Measurements from ENCODE around the gene CSNK1D.

CSNK1D gene

DNA sequence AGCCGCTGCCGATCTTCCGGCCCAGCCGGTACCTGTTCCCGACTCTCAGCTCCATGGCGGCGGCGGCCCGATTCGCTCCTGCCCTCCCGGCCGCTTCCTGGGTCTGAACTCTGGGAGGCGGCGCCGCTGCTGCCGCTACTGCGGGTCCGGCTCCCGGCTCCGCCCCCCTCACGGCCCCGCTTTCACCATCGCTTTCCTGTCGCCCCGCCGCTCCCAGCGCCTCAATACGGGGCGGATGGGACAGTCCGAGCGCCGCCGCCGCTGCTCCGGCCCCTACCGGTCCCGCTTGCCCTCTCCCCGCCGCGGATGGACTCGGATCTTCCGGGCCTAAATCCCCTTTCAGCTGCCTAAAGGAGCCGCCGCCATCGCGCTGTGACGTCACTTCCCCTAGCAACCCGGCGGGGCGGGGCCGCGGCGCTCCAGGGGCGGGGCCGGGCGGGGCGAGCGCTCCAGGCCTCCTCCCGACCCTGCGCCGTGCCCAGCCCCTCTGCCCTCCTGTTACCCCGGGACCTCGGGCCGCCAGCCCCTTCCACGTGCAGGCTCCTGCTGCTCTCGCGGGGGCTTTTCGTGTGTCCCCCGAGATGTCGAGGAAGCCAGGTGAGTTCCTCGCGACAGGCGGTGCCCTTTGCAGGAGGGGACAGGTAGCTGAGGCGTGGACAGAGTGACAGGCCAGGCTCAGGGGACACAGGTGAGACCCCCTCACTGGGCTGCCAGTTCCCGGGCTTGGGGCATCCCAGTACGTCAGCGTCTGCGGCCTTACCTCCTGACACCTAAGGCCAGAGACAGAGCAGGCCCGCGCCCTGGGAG lies at the start of gene CSNK1D:
TSS of gene CSNK1D (minus strand) at position 374 of the 807 bp plus-strand sequence. CDS start at position 55, 319 bp downstream.
- peak; percentile 90 for DNase-seq

DNA sequence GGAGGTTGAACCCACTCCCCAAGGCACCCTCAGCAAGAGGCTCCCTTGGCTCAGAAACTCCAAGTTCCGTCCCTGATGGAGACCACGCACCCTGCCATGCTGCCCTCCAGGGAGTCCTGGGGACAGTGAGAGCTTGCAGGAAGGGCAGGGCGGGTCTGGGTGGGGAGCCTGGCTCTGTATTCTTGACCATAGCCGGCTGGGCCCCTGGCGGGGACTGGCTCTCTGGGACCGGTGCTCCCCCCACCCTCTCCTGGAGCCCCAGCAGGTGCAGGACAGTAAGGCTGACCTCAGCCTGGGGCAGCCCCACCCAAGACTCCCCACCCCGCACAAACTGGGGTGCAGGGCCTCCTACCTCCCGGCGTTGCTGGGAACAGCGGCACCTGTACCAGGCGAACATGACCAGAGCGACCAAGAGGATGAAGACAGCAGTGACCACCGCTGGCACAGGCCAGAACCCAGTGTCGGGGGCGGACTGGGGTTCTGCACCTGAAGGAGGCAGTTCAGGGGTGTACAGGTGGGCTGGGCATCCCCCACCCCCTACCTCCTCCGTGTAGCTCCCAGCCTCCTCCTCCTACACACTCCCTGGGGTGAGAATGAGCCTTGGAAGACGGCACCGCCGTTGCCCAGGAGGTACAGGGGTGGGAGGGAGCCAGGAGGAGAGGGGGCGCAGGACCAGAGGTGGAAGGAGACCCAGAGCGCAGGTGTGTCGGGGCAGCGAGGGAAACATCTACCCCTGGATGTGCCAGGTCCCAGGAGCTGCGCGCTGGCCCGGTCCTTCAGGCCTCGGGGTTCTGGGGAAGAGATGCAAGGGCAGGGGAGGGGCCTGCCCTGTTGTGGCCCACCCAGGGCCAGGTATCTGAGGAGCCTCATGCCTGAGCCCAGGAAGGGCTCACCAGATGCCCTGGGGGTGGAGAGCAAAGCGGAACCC lies 49.3 kb upstream of the CSNK1D start:
- DNase-seq: no peak

DNA sequence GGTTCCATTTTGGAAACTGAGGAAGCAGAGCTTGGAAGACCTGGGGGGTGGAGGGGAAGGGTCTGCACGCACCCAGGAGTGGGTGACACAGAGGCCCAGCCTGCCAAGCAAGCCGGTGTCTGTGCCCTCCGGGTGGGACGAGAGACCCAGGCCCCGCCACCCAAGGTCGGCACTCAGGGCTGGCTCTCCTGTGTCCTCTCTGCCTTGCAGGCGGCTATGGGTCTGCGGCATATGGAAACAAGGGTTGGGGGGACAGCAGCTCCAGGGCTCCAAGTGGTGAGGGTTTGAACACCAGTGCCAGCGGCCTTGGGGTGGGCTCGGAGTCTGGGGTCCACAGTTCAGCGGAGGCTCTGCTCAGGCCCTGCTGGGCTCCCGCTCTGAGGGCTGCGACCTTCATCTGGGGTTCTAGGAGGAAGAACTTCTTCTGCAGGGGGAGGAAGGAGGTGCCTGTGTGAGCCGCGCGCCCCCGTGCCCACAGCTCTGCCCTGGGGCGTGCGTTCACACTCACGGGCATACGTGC lies 48.5 kb upstream of the CSNK1D start:
- no peak for DNase-seq

DNA sequence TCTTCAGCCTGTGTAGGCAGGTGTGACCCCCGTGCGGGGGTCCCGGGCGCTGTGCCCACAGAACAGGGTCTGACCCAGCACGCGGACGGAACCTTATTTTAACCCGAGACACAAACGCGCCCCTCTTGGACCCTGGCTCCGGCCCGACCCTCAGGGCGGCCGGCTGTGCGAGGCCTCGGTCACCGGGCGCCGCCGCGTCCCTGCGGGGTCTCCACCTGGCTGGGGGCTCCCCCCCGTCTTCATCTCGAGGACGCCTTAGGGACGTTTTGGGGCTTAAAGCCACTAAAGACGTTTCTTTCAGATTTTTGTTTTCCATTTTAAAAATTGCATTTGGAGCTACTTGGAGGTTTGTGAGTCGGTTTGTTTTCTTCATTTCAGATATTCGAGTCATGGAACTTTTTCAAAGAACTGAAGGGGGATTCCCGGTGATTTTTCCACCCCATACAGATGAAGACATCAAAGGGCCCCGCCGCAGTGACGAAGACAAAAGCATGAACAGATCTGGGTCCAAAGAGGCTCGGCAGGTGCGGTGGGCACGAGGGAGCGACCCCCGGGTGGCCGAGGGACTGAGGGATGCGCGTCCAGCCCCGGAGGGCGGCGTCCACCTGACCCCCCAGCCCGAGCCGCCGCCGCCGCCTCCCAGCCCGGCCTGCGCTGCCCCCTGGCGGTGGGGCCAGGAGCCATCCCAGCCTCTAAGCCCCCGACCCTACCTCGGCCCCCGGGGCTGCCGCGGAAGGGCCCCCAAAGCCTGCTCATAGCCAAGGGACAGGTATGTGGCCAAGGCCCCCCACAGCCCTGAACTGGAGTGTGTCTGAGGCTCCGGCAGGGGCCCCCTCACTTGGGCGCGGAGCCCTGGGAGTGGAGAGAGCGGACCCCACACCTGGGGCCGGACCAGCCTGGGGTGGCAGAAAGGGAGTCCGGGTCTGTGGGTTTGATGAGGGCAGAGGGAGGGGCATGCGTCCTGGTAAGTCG lies 47.7 kb upstream of the CSNK1D start:
- peak; percentile 79 for DNase-seq

DNA sequence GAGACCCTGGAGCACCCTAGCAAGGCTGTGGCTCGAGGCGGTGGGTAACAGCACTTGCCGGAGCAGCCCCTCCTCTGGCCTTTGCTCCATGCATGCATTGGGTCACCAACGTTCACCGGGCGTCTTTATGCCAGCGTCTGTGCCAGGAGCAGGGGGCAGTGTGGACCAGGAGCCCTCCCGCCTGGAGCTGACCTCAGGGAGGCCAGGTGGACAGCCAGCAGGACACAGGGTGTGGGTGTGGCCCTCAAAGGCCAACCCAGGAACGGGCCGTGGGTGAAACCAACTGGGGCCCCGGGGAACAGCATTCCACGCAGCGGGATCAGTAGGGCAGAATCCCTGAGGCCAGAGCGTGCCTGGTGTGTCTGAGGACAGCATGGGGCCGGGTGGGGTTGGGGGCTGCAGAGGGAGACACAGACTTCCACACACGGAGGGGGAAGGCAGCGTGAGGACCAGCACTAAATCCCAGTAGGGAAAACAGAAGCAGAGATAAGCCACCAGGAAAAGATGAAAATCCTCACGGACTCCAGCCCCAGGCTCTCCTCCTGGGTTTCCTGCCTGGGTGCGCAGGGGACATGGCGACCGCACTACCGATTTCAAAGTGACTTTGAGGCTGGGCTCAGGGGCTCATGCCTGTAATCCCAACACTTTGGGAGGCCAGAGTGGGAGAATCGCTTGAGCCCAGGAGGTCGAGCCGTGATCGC lies 46.8 kb upstream of the CSNK1D start:
- no peak for DNase-seq

DNA sequence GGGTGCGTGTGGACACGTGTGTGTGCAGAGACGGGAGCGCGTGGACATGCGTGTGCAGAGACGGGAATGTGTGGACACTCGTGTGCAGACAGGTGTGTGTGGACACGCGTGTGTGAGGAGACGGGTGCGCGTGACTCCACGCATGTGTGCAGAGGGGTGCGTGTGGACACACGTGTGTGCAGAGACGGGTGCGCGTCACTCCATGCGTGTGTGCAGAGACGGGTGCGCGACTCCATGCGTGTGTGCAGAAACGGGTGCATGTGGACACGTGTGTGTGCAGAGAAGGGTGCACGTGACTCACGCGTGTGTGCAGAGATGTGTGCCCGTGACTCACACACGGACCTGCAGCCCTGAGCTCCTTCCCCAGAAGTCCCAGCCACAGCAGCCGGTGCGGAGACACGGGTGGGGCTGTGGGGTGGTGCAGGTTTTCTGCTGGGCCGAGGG lies 46.1 kb upstream of the CSNK1D start:
- DNase-seq: no peak

DNA sequence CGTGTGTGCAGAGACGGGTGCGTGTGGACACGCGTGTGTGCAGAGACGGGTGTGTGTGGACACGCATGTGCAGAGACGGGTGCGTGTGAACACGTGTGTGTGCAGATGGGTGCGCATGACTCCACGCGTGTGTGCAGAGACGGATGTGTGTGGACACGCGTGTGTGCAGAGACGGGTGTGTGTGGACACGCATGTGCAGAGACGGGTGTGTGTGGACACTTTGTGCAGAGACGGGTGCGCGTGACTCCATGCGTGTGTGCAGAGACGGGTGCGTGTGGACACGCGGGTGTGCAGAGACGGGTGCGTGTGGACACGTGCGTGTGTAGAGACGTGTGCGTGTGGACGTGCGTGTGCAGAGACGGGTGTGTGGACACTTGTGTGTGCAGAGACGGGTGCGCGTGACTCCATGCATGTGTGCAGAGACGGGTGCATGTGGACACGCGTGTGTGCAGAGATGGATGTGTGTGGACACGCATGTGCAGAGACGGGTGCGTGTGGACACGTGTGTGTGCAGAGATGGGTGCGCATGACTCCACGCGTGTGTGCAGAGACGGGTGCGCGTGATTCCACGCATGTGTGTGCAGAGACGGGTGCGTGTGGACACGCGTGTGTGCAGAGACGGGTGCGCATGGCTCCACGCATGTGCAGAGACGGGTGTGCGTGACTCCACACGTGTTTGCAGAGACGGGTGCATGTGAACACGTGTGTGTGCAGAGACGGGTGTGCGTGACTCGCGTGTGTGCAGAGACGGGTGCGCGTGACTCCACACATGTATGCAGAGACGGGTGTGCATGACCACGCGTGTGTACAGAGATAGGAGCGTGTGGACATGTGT lies 45.5 kb upstream of the CSNK1D start:
- no peak for DNase-seq

DNA sequence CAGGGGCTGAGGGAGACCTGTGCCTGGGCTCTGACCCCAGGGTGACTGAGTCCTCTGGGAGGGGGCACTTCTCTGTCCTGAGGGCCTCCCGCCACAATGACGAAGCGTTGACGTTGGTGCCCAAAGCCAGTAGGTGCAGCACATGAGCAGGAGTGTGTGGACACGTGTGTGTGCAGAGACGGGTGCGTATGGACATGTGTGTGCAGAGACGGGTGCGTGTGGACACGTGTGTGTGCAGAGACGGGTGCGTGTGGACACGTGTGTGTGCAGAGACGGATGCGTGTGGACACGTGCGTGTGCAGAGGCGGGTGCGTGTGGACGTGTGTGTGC lies 44.6 kb upstream of the CSNK1D start:
- DNase-seq: no peak

DNA sequence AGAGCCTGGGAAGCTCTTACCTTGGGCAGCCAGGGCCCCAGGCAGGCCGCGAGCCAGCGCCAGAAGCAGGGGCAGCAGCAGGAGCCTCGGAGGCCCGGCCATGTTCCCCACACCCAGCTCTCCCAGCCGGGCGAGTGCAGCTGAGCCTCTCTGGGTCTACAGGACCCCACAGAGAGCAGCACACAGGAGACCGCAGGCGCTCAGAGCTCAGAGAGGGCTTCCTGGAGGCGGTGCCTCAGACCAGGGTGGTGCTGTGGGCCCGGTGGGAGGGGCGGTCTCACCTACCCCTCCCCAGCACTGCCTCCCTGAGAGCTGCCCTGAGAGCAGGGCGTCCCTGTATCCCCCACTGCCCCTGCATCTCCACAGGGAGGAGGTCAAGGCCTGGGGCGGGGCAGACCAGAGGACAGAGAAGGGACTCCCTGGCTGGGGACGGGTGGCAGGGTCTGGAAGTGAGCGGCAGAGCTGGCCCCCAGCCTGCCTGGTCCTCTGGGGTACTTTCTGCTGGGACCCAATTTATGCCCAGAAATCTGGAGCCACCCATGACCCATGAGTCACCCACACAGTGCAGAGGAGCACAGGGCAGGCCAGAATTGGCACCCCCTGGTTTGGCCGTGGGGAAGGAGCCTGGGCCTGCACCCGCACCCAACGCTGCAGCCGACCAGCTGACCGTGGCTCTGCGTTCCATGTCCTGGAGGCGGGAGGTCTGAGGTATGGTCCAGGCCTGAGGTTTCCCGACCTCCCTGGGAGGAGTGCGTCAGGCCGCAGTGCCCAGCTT lies 44.1 kb upstream of the CSNK1D start, which contains the start of gene CD7:
TSS of gene CD7 (minus strand) at position 215 of the 775 bp plus-strand sequence. CDS start at position 102, 113 bp downstream.
- peak; percentile 80 for DNase-seq

DNA sequence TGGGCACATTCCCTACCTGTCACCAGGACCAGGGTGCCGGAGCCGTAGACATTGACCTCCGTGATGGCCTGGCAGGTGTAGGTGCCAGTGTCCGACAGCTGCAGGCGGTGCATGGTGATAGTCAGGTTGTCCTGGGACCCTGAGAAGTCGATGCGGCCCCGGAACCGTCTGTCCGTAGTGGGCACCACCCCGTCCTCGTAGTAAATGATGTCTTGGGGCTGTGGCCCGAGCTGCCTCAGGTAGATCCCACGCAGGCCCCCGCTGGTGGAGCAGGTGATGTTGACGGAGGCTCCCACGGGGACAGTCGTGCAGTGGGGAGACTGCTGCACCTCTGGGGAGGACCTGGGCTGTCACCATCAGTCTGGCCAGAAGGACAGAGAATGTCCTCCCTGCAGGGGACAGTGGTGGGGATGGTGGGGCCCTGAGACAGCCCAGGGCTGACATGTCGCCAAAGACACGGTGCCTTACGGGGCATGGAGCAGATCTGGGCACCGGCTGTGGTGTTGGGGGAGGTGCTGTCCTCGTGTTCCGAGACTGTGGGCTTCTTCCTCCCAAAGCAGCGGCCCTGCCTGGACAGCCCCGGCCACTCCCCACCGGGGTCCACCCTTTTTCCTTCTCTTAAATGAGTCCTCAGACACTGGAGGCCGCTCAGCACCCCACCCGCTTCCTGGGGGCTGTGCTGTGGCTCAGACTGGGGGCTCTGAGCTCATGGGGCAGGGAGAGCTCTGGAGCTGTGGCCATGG lies 43.3 kb upstream of the CSNK1D start:
- DNase-seq: no peak

DNA sequence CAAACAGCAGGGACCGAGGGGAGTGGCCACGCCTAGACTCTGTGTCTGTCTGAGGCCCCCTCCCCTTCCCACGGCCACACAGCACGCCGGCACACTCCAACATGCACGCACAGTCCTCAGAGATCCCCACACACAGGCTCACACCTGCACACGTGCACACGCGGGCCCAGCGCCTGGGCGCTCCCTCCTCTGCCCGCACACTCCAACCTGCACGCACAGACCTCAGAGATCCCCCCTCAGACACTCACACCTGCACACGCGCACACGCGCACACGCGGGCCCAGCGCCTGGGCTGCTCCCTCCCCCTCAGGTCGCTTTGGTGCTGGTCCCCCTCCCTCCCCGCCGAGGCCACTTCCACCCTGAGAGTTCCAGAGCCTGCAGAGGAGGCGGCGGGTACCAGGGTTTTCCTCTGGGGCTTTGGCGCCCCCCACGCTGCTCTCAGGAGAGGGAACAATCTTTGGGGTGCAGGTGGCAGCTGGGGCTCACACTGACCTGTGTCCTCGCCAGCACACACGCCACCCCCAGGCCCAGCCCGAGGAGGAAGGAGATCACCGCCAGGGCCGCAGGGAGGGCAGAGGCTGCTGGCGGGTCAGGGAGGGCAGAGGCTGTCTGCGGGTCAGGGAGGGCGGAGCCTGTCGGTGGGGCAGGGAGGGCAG lies 42.3 kb upstream of the CSNK1D start:
- DNase-seq: peak; percentile 61

DNA sequence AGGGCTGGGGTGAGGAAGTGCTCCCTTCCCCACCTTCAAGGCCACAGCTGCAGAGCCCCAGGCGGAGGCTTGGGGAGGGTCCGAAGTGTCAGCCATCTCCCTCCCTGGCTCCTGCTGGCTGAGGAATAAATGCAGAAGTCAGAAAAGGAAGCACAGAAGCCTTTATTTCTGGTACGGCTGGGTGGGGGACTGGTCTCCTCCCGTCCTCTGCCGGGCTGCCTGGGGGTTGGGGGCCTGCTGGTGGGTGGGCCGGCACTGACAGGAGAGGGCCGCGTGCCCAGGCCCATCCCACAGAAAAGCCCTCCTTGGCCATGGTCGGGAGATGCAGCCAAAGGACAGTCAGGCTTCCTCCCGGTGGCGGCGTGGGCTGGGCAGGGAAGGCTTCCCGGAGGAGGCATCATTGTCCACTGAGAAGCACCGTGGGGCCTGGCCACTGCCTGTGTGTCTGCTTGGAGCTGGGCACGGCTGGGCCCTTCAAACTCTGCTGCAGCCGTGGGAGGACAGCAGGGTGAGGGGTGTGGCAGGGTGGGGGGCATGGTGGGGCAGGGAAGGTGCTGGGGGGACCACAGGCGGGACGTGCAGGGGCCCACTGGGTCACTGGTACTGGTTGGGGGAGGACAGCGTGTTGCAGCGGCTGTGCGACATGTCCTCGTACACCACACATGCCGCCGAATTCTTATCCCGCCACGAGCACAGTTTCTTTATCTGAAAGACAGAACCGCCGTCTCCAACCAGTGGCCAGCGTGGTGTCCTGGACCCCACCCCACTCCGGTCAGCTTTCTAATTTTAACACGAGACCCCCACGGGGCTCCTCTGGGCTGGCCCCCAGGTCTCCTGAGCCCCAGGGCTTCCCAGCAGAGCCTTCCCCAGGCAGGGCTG lies 41.5 kb upstream of the CSNK1D start:
- DNase-seq: no peak

DNA sequence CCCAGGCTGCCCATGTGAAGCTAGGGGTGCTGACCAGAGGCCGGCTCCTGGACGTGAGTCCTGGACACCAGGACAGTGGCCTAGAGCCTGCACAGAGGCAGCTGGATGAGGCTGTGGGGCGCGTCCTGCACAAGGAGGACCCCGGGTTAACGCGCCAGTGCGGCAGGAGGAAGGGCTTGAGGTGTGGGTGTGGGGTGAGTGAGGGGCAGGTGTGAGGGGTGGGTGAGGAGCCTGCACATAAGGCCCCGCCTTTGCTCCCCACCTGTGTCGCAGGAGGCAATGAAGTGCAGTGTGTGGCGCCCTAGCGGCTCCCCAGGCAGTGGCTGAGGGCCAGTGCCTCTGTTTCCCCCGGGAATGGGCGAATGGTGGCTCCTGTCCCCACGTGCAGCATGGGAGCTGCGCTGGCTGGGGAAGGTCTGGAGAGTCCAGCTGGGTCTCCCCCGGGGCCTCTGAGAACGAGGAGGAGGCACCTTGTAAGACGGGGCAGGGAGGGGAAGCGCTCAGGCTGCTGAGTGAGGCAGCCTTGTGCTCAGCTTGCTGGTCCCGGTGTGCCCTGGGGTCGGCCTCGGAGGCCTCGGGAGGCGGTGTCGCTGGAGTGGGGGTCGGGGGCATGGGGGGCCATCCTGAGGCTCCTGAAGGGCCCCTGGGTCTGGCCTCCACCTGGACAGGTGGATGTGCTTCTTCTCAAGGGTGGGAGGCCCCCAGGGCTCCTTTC lies 40.7 kb upstream of the CSNK1D start:
- DNase-seq: no peak

DNA sequence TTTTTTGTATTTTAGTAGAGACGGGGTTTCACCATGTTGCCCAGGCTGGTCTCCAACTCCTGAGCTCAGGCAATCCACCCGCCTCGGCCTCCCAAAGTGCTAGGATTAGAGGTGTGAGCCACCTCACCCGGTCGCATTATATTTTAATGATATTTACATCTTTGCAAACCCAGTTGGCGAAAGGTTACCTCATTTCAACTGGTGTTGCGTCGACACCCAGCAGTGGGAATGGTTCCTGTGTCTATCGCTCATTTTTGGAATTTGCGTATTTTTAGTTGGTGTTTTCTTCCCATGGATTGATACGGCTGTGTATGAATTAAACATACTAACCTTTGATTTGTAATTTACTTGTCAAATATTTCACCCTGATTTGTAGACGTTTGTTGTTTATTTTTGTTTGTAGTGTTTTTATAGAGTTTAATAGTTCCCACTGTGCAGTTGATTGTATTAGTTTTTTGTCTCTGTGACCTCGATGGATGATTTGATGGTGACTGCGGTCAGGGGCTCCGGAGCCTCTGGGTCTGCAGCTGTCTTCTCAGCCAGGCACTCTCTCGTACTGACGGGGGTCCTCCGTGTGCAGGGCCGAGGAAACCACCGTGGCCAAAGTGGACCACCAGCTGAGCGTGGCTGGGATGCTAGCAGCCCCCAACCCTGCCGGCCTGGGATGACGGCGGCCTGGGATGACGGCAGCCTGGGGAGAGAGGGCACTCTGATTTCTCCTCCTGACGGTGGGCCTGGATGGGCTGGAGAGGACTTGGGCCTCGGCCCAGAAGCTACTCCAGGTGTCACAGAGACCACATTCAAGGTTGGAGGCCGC lies 39.9 kb upstream of the CSNK1D start:
- no peak for DNase-seq

DNA sequence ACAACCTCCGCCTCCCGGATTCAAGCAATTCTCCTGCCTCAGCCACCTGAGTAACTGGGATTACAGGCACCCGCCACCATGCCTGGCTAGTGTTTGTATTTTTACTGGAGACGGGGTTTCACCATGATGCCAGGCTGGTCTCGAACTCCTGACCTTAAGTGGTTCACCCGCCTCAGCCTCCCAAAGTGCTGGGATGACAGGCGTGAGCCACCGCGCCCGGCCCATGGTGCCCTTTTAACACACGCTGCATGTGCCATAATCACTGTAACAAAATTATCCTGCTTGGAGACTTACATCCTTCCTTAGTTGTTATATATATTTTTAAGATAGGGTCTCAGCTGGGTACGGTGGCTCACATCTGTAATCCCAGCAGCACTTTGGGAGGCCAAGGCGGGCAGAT lies 38.5 kb upstream of the CSNK1D start:
- no peak for DNase-seq

DNA sequence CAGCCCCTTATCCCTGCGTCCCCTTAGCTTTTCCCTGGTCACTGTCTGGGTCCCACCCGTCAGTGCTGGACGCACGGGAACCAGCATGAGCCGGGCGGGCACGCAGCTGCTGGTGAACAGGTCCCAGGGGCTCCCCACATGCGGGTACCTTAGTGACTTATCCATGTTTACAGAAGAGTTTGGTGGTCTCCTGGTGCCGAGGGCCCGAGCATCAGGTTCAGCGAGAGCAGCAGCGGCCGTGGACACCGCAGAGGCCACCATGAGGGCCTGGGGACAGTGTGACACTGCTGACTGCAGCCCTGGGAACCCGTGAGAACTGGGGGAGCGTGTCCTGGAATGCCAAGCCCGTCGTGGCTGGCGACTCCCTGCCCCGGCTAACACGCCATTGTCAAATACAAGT lies 37.4 kb upstream of the CSNK1D start:
- no peak for DNase-seq
